ENCODE results near the gene RBM20.

DNA sequence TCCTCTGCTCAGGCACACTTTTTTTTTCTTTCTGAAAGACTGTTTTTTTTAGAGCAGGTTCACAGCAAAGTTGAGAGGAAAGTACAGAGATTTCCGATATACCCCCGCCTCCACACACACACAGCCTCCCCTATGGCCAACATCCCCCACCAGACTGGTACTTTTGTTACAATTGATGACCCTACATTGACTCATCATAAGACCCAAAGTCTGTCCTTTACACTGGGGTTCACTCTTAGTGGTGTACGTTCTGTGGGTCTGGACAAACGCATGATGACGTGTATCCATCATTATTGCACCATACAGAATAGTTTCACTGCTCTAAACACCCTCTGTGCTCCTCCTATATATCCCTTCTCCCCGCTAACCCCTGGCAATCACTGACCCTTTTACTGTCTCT lies 107.7 kb downstream of the RBM20 start:
- TF ChIP-seq EZH2 (IDR thresholded peaks at IDR 0.05; ENCODE audit: insufficient read depth, poor library complexity, severe bottlenecking) (no peak), EZH2phosphoT487 (IDR thresholded peaks at IDR 0.05; ENCODE audit: insufficient read depth, low read depth) (no peak)
